PFSK-1 (cell line): Measurements from ENCODE around the gene DDX24.

ENCODE experiments used
- FOXP2 ChIP-seq: optimal IDR thresholded peaks from 2 replicates; pipeline ENCODE3; 2011; ENCODE audit warnings: borderline replicate concordance, control low read depth, inconsistent platforms; ENCODE audit not compliant: insufficient read depth; ENCODE audit errors: extremely low read length, extremely low read depth
- SIN3A ChIP-seq: IDR thresholded peaks from 2 replicates; pipeline ENCODE4 v1.6.1; 2012; ENCODE audit warnings: mild to moderate bottlenecking, low read length, moderate library complexity, borderline replicate concordance; ENCODE audit not compliant: insufficient read depth
- TAF1 ChIP-seq: IDR thresholded peaks from 2 replicates; pipeline ENCODE4 v1.6.1; 2012; ENCODE audit warnings: low read length, control low read depth, borderline replicate concordance; ENCODE audit not compliant: insufficient read depth

DNA sequence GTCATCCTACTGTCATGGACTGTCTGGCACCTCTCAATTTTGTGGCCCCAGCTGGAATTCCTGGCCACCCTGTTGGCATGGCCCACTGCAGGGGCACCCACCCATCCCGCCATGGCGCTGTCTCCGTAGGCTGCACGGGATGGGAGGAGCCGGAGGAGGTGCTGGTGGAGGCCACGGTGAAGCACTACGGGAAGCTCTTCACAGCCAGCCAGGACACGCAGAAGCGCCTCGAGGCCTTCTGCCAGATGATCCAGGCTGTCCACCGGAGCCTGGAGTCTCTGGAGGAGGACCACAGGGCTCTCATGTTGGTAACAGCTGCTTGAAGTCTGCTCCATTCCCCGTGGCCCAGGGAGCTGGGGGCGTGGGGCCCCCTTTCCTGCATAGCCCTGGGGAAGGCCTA is 80.0 kb downstream of the DDX24 start:
- no peak for TF ChIP-seq TAF1
- TF ChIP-seq FOXP2, result no peak
- TF ChIP-seq SIN3A, result no peak
